ENCODE measurements around the gene DPM3. TPM values are rescaled to one million over a fixed set of nuclear protein-coding genes. Genes with fewer than 3 reads are reported as not detected.
A peak's percentile ranks its signal among the peaks of the same experiment; 100 is the strongest.

The DPM3 gene
- total RNA-seq, 1 experiment from 2014 or later: 27.8 TPM

GRCh38 chr1:155104605-155105534 is 35.5 kb downstream of the DPM3 start:
- no peak for TF ChIP-seq CTCF (IDR thresholded peaks at IDR 0.05; ENCODE audit: insufficient read depth in 1 of 2, low read depth in 1 of 2, low read length in 1 of 2, severe bottlenecking in 1 of 2, unreplicated experiment in 1 of 2)
- Histone ChIP-seq H3K4me3 (ENCODE audit: low read depth, low read length) (no peak overlapping the region), H3K27me3 (replicated peaks; ENCODE audit: control insufficient read depth, insufficient read depth, low read length) (no peaks in the 10 kb centered on the region), H3K4me1 (peaks cover 28% of the 10 kb centered on the region), H3K9me3 (no peaks in the 10 kb centered on the region), H3K36me3 (ENCODE audit: control insufficient read depth, insufficient read depth, low read length) (no peaks in the 10 kb centered on the region)
- Mint-ChIP-seq H3K27ac (ENCODE audit: unreplicated experiment) (peak overlapping the region; percentile 0), H3K4me3 (ENCODE audit: unreplicated experiment) (no peak overlapping the region), H3K9me3 (ENCODE audit: unreplicated experiment) (no peaks in the 10 kb centered on the region), H3K36me3 (ENCODE audit: insufficient read depth, unreplicated experiment) (no peaks in the 10 kb centered on the region), H3K4me1 (ENCODE audit: low read depth, unreplicated experiment) (peaks cover 10% of the 10 kb centered on the region), H3K27me3 (ENCODE audit: insufficient read depth, unreplicated experiment) (no peaks in the 10 kb centered on the region)
- ChIA-PET CTCF (interaction anchor here (0.6 to 1.8 kb wide), 4 partner anchors 14 to 89 kb away, joined by 3 to 10 read pairs (median 4); no protein-coding TSS in a partner anchor), POLR2A (no interaction called here)
- intact Hi-C loops (cut with micrococcal nuclease; ENCODE audit: unreplicated experiment): loop anchor here (10.0 kb wide), 1 partner anchor 830 kb away; the partner anchor contains the start of gene HAX1
- no TSS peak for BruUV-seq (replicated peaks)
- DNase-seq: no peak

GRCh38 chr1:155103325-155103724 is 37.0 kb downstream of the DPM3 start:
- no TSS peak for BruUV-seq (replicated peaks)
- POLR2A ChIA-PET: no interaction called here
- no peak overlapping the region for H3K4me3 Mint-ChIP-seq (ENCODE audit: unreplicated experiment)
- no peak for TF ChIP-seq CTCF (IDR thresholded peaks at IDR 0.05; ENCODE audit: insufficient read depth in 1 of 2, low read depth in 1 of 2, low read length in 1 of 2, severe bottlenecking in 1 of 2, unreplicated experiment in 1 of 2)
- no peaks in the 10 kb centered on the region for H3K9me3 Mint-ChIP-seq (ENCODE audit: unreplicated experiment)
- no peaks in the 10 kb centered on the region for H3K36me3 Mint-ChIP-seq (ENCODE audit: insufficient read depth, unreplicated experiment)
- no peaks in the 10 kb centered on the region for H3K27me3 Mint-ChIP-seq (ENCODE audit: insufficient read depth, unreplicated experiment)
- no peaks in the 10 kb centered on the region for H3K9me3 ChIP-seq
- H3K27me3 ChIP-seq (replicated peaks; ENCODE audit: control insufficient read depth, insufficient read depth, low read length): no peaks in the 10 kb centered on the region
- CTCF ChIA-PET: interaction anchor here (0.9 kb wide), 1 partner anchor 12 kb away, joined by 3 read pairs; no protein-coding TSS in a partner anchor
- peaks cover 10% of the 10 kb centered on the region for H3K4me1 Mint-ChIP-seq (ENCODE audit: low read depth, unreplicated experiment)
- peaks cover 28% of the 10 kb centered on the region for H3K4me1 ChIP-seq
- intact Hi-C loops (cut with micrococcal nuclease; ENCODE audit: unreplicated experiment): loop anchor here (10.0 kb wide), 1 partner anchor 829 kb away; the partner anchor contains the start of gene HAX1
- H3K27ac Mint-ChIP-seq (ENCODE audit: unreplicated experiment): no peak overlapping the region
- H3K36me3 ChIP-seq (ENCODE audit: control insufficient read depth, insufficient read depth, low read length): no peaks in the 10 kb centered on the region
- no peak for DNase-seq
- H3K4me3 ChIP-seq (ENCODE audit: low read depth, low read length): no peak overlapping the region

GRCh38 chr1:155099331-155099730 is 41.0 kb downstream of the DPM3 start:
- H3K36me3 ChIP-seq (ENCODE audit: control insufficient read depth, insufficient read depth, low read length): no peaks in the 10 kb centered on the region
- H3K9me3 ChIP-seq: no peaks in the 10 kb centered on the region
- no peaks in the 10 kb centered on the region for H3K27me3 ChIP-seq (replicated peaks; ENCODE audit: control insufficient read depth, insufficient read depth, low read length)
- ChIA-PET POLR2A (interaction anchor here (0.7 kb wide), 1 partner anchor 67 kb away, joined by 3 read pairs; no protein-coding TSS in a partner anchor), CTCF (interaction anchor here (0.6 to 2.2 kb wide), 4 partner anchors 8 to 179 kb away, joined by 3 to 10 read pairs (median 4); partner anchors contain the start of gene KRTCAP2)
- no peak overlapping the region for H3K4me3 ChIP-seq (ENCODE audit: low read depth, low read length)
- Mint-ChIP-seq H3K27me3 (ENCODE audit: insufficient read depth, unreplicated experiment) (no peaks in the 10 kb centered on the region), H3K36me3 (ENCODE audit: insufficient read depth, unreplicated experiment) (no peaks in the 10 kb centered on the region), H3K27ac (ENCODE audit: unreplicated experiment) (no peak overlapping the region), H3K9me3 (ENCODE audit: unreplicated experiment) (no peaks in the 10 kb centered on the region), H3K4me3 (ENCODE audit: unreplicated experiment) (no peak overlapping the region), H3K4me1 (ENCODE audit: low read depth, unreplicated experiment) (no peaks in the 10 kb centered on the region)
- no peak for DNase-seq
- H3K4me1 ChIP-seq: no peaks in the 10 kb centered on the region
- BruUV-seq (replicated peaks): no TSS peak
- intact Hi-C loops (cut with micrococcal nuclease; ENCODE audit: unreplicated experiment): no loop called here
- no peak for TF ChIP-seq CTCF (IDR thresholded peaks at IDR 0.05; ENCODE audit: insufficient read depth in 1 of 2, low read depth in 1 of 2, low read length in 1 of 2, severe bottlenecking in 1 of 2, unreplicated experiment in 1 of 2)

Data from Caco-2 (cell line).